Activated CD8-positive, alpha-beta memory T cell treated with anti-CD3 and anti-CD28 coated beads, Interleukin-2, amount 50 U/mL, for 1 hour (primary cell): Measurements from ENCODE around the gene COL24A1.
"Not testable (repeated sequence)": the region's sequence is repeated elsewhere in the genome, so short reads cannot be mapped to it uniquely, and the experiment has no call there.

ENCODE experiments used
- DNase-seq: peaks from one replicate; pipeline ENCODE4 v3.0.0-alpha.2; 2020; ENCODE audit errors: extremely low read depth

Gene COL24A1

GRCh38 chr1:85984636-85985035 is 171.9 kb downstream of the COL24A1 start:
- DNase-seq, result no peak

DNA sequence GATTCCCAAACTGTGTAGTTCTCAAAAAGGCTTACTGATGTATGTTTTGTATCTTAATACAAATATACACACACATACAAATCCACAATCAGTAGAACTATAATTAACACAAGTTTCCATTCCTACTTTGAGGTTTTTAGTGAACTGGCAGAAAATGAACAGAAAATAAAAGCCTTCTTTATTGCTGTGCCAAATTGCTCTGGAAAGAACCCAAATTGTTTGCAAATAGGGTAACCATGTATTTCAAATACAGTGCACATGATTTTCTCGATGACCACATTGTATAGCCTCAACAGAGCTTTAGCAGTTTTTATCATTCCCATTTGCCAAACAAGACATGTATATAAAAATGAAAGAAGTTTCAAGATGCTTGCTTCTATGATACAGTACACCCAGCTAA is 173.3 kb downstream of the COL24A1 start:
- no peak for DNase-seq

DNA sequence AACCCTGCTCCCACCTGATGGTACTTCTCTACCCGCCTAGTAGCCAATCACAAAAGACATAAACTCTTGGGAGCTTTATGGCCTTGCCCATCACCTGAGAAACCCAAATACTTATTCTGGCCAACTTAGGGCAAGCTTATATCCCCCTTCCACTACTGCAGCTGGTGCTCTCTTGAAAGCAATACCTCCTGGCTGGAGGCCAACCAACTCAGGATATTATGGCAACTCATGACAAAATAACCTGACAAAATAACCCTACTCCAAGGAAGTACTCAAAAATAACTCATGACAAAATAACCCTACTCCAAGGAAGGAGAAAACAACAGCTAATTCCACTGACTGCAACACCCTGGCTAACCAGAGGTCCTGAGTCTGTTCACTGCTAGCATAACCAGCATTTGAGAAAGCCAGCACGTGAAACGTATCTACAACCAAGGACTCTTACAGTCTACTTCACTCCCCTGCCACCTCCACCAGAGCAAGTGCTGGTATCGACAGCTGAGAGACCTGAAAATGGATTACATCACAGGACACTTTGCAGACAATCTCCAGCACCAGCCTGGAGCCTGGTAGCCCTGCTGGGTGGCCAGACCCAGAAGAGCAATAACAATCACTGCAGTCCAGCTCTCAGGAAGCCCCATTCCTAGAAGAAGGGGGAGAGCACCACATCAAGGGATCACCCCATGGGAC is 179.9 kb downstream of the COL24A1 start:
- DNase-seq, result no peak

- DNase-seq, result no peak
Measured at GRCh38 chr1:85975912-85976371, 180.6 kb downstream of the COL24A1 start.

DNA sequence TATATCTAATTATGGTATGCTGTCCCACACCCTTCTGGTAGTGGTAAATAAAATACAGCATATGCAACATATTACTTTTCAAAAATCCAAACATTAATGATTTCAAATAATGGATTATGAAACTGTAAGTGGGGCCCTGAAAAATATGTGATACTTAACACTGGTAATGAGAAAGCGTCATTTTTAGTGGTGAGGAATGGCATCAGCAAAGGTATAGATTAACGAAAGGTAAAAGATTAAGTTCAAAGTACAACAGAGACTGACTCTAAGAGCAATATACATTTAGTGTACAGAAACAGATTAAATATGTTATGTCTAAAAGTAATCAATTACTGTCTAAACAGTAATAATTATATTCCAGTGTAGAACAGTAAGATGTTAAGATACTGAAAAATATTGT is 194.1 kb downstream of the COL24A1 start:
- DNase-seq, result no peak

GRCh38 chr1:85957760-85958159 is 198.8 kb downstream of the COL24A1 start:
- no peak for DNase-seq

DNA sequence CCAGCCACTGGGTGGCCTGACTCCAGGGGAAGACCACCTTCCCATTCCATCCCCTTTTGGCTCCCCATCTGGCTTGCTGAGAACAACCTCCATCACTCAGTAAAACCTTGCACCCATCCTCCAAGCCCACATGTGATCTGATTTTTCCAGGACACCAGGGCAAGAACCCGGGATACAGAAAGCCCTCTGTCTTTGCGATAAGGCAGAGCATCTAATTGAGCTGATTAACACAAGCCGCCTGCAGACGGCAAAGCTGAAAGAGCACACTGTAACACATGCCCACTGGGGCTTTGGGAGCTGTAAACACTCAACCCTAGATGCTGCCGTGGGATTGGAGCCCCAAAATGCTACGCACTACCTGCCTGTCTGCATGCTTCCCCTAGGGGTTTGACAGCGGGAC is 201.4 kb downstream of the COL24A1 start:
- not testable (repeated sequence) for DNase-seq

- DNase-seq, result no peak
Measured at GRCh38 chr1:85952460-85952859, 204.1 kb downstream of the COL24A1 start.

- no peak for DNase-seq
Measured at GRCh38 chr1:85947186-85947585, 209.4 kb downstream of the COL24A1 start.

- DNase-seq, result no peak
Measured at GRCh38 chr1:85943945-85944344, 212.6 kb downstream of the COL24A1 start.

- DNase-seq, result no peak
Measured at GRCh38 chr1:85943526-85943925, 213.0 kb downstream of the COL24A1 start.

- no peak for DNase-seq
Measured at GRCh38 chr1:85940656-85941306, 215.8 kb downstream of the COL24A1 start.

DNA sequence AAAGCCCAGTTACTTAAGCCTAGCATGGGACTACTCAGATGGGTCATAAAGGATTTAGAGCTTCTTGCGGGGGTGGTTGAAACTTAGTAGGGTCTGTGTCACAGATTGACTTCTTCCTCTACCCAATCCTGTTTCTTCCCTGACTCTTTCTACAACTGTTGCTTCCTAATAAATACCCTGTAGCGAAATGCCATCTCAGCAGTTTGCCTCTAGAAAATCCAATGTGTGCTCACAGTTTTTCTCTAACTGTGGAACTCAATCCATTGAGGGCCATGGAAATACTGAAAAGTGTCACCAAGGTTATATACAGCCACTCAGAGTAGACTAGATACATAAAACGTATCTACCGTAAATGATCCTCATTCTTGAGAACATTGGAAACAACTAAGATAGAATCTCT is 217.7 kb downstream of the COL24A1 start:
- no peak for DNase-seq

DNA sequence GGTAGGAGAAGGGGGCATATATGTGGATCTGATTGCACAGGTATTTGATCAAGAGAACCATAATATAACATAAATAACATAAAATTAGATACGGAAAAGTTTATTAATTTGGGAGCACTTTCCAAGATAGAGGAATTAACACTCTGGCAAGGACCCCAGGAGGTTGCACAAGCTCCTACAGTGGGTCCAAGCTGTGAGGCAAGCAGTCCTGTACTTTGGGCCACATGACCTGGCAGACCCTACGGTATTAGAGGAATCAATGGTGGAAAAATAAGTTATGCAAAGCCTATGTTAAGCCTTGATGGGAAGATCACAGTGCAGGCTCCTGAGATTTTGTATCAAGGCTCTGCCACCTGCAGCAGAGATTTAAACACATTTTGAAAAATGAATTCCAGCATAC is 220.1 kb downstream of the COL24A1 start:
- DNase-seq, result no peak

DNA sequence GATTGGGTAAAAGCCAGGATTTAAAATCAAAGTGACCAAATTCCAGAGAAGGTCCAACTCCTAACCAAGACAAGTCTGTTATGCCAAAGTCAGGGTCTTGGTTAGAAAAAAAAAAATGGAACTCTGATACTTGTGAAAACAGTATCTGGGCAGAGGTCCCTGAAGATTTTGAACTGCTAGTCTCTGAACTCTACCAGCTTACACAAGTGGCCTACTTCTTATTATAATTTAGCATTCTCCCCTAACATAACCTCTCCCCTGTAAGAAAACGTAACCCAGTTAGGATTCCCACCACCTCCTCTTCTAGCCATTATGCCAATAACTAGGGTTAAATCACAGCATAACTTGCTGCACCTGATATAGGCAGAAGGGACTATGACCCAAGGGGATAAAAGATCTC is 220.5 kb downstream of the COL24A1 start:
- no peak for DNase-seq

DNA sequence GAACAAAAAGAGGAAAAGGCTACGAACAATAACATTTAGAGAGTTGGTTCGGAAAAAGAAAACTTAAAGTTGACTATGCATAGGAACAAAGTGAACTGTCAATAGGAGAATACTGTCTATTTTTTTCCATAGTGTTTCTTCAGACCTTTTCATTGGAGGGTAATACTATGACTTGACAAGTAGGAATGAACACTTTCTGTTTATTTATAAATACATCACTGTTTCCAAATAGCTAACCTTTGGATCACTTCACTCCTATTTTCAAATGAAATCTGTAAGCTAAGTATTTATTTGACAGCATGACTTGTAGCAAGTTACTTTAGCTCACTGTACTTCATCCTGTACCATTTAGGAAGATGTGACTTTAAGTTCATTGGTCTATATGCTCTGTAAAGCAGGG is 221.3 kb downstream of the COL24A1 start:
- no peak for DNase-seq

GRCh38 chr1:85934516-85934915 is 222.1 kb downstream of the COL24A1 start:
- DNase-seq, result no peak

- no peak for DNase-seq
Measured at GRCh38 chr1:85933961-85934360, 222.6 kb downstream of the COL24A1 start.

- DNase-seq, result no peak
Measured at GRCh38 chr1:85911742-85912141, 244.8 kb downstream of the COL24A1 start.

GRCh38 chr1:85900921-85901320 is 255.7 kb downstream of the COL24A1 start:
- DNase-seq, result no peak

DNA sequence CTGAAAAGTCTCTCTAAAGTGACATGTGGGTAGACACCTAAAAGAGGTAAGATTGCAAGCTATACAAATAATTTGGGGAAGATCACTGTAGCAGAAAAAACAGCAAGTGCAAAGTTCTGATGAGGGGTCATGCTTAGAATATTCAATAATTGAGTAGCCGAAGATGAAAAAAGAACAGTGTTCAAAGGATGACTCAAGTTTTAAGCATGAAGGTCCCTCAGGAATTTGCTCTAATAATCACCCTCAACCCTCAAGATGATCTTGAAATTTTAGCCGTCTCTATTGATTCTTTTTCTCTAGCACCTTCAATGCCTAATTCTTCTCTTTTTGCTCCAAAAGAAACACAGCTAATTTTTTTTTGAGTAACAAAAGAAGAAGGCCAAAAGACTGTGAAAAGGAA is 257.7 kb downstream of the COL24A1 start:
- DNase-seq, result no peak

GRCh38 chr1:85894651-85895050 is 261.9 kb downstream of the COL24A1 start:
- DNase-seq, result no peak

GRCh38 chr1:85892366-85892765 is 264.2 kb downstream of the COL24A1 start:
- no peak for DNase-seq

DNA sequence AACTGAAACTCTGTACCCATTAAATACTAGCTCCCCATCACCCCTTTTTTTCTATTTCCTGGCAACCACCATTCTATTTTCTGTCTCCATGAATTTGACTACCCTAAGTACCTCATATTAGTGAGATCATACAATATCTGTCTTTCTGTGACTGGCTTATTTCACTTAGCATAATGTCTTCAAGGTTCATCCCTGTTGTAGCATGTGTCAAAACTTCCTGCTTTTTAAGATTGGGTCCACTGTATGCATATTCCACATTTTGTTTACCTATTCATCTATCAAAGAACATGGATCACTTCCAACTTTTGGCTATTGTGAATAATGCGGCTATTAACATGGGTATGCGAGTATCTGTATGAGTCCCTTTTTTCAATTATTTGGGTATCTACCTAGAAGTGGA is 266.7 kb downstream of the COL24A1 start:
- no peak for DNase-seq
